ENCODE measurements around the gene SAMD4A.

Gene SAMD4A

GRCh38 chr14:54650331-54650958 is 83.5 kb downstream of the SAMD4A start:
- DNase-seq (ENCODE audit: low spot score), result no peak
- TF ChIP-seq CTCF (IDR thresholded peaks at IDR 0.05; ENCODE audit: extremely low read depth, missing control alignments), result no peak

GRCh38 chr14:54650959-54651351 is 84.0 kb downstream of the SAMD4A start:
- TF ChIP-seq CTCF (IDR thresholded peaks at IDR 0.05; ENCODE audit: extremely low read depth, missing control alignments), result no peak
- DNase-seq (ENCODE audit: low spot score), result no peak

- DNase-seq (ENCODE audit: low spot score), result no peak
- TF ChIP-seq CTCF (IDR thresholded peaks at IDR 0.05; ENCODE audit: extremely low read depth, missing control alignments), result no peak
These were observed 84.7 kb downstream of the SAMD4A start for GRCh38 chr14:54651649-54652048.

- no peak for DNase-seq (ENCODE audit: low spot score)
These were observed 85.3 kb downstream of the SAMD4A start for GRCh38 chr14:54652188-54652587.

GRCh38 chr14:54652605-54653052 is 85.7 kb downstream of the SAMD4A start:
- DNase-seq (ENCODE audit: low spot score), result no peak
- no peak for TF ChIP-seq CTCF (IDR thresholded peaks at IDR 0.05; ENCODE audit: extremely low read depth, missing control alignments)

More at GRCh38 chr14:54652188-54652587, 85.3 kb downstream of the SAMD4A start:
- no peak for TF ChIP-seq CTCF (IDR thresholded peaks at IDR 0.05; ENCODE audit: extremely low read depth, missing control alignments)

GRCh38 chr14:54653712-54654469 is 87.0 kb downstream of the SAMD4A start:
- DNase-seq (ENCODE audit: low spot score), result no peak
- TF ChIP-seq CTCF (IDR thresholded peaks at IDR 0.05; ENCODE audit: extremely low read depth, missing control alignments), result no peak

- no peak for DNase-seq (ENCODE audit: low spot score)
- TF ChIP-seq CTCF (IDR thresholded peaks at IDR 0.05; ENCODE audit: extremely low read depth, missing control alignments), result no peak
These were observed 87.7 kb downstream of the SAMD4A start for GRCh38 chr14:54654605-54655004.
